Esophagus muscularis mucosa (tissue), 4 donors: Measurements from ENCODE around the gene CFB.

Experiments used
- EP300 ChIP-seq: sonication (generic); formaldehyde crosslinking; IDR thresholded peaks from one replicate; pipeline ENCODE4 v1.6.1; 2017; ENCODE audit warnings: antibody characterized with exemption
- POLR2A ChIP-seq: fragments of 450-650 bp; IDR thresholded peaks from one replicate; pipeline ENCODE4 v1.6.1; 2017; ENCODE audit warnings: antibody characterized with exemption, moderate library complexity, mild to moderate bottlenecking, low read depth
- POLR2AphosphoS5 ChIP-seq, 2 donors: sonication (generic); formaldehyde crosslinking; IDR thresholded peaks; one replicate each; pipeline ENCODE4 v1.6.1; 2017; ENCODE audit warnings: antibody characterized with exemption in 2 of 2
- TF ChIP-seq, protein P1 (sequence below), 3 experiments: fragments of 200-600 bp in 2 of 3; fragments of 450-650 bp in 1 of 3; sonication (generic) in 2 of 3; IDR thresholded peaks; one replicate each; pipeline ENCODE4 v1.5.1; 2017 to 2019; ENCODE audit warnings: antibody characterized with exemption in 3 of 3, mild to moderate bottlenecking in 2 of 3, moderate library complexity in 1 of 3

- TF ChIP-seq POLR2A (no peak), POLR2AphosphoS5 (IDR thresholded peaks at IDR 0.05) (no peak), EP300 (no peak)
- TF ChIP-seq, protein P1, sequence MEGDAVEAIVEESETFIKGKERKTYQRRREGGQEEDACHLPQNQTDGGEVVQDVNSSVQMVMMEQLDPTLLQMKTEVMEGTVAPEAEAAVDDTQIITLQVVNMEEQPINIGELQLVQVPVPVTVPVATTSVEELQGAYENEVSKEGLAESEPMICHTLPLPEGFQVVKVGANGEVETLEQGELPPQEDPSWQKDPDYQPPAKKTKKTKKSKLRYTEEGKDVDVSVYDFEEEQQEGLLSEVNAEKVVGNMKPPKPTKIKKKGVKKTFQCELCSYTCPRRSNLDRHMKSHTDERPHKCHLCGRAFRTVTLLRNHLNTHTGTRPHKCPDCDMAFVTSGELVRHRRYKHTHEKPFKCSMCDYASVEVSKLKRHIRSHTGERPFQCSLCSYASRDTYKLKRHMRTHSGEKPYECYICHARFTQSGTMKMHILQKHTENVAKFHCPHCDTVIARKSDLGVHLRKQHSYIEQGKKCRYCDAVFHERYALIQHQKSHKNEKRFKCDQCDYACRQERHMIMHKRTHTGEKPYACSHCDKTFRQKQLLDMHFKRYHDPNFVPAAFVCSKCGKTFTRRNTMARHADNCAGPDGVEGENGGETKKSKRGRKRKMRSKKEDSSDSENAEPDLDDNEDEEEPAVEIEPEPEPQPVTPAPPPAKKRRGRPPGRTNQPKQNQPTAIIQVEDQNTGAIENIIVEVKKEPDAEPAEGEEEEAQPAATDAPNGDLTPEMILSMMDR (IDR thresholded peaks at IDR 0.05): no peak
These were observed 1.3 kb downstream of the CFB start for GRCh38 chr6:31947070-31947675.
